Body of pancreas (tissue), 4 donors: Measurements from ENCODE around the gene CDK14.

Experiments used
- POLR2A ChIP-seq, 3 donors: fragments of 450-650 bp; IDR thresholded peaks; one replicate each; pipeline ENCODE4 v1.6.1; 2016; ENCODE audit warnings: antibody characterized with exemption in 3 of 3, mild to moderate bottlenecking in 2 of 3
- TF ChIP-seq, protein P1 (sequence below), 7 experiments: fragments of 450-650 bp in 4 of 7; fragments of 200-600 bp in 3 of 7; sonication (generic) in 3 of 7; IDR thresholded peaks; one replicate each; pipeline ENCODE4 v1.5.1; 2016 to 2019; ENCODE audit warnings: antibody characterized with exemption in 7 of 7

GRCh38 chr7:90858546-90858945, 262.4 kb downstream of the CDK14 start:
- TF ChIP-seq, protein P1, sequence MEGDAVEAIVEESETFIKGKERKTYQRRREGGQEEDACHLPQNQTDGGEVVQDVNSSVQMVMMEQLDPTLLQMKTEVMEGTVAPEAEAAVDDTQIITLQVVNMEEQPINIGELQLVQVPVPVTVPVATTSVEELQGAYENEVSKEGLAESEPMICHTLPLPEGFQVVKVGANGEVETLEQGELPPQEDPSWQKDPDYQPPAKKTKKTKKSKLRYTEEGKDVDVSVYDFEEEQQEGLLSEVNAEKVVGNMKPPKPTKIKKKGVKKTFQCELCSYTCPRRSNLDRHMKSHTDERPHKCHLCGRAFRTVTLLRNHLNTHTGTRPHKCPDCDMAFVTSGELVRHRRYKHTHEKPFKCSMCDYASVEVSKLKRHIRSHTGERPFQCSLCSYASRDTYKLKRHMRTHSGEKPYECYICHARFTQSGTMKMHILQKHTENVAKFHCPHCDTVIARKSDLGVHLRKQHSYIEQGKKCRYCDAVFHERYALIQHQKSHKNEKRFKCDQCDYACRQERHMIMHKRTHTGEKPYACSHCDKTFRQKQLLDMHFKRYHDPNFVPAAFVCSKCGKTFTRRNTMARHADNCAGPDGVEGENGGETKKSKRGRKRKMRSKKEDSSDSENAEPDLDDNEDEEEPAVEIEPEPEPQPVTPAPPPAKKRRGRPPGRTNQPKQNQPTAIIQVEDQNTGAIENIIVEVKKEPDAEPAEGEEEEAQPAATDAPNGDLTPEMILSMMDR (IDR thresholded peaks at IDR 0.05): no peak
- no peak for TF ChIP-seq POLR2A (IDR thresholded peaks at IDR 0.05)
